Activated CD4-positive, alpha-beta T cell treated with anti-CD3 and anti-CD28 coated beads, Interleukin-2, amount 10 ng/mL, durations not matched to agents 24 days and 14 days (primary cell): ENCODE data around the gene PLEKHS1. TPM values are rescaled to one million over a fixed set of nuclear protein-coding genes. Genes with fewer than 3 reads are reported as not detected.

Experiments used
- total RNA-seq: library from RNA; stranded (reverse); gene quantifications from 2 replicates; pipeline ENCODE4 v1.2.3, GENCODE V29; 2022

PLEKHS1 gene
- total RNA-seq, 1 donor from 2014 or later, result not detected

Other genes with a start within 250 kb of the PLEKHS1 start
- not detected in 2 replicates for gene HABP2, start 198.6 kb upstream of the PLEKHS1 start, total RNA-seq
- gene NRAP, start 87.6 kb upstream of the PLEKHS1 start, total RNA-seq, result not detected in 2 replicates
- 15.6 and 16.3 TPM in 2 replicates for gene CASP7, start 71.8 kb upstream of the PLEKHS1 start, total RNA-seq
- gene DCLRE1A, start 102.4 kb downstream of the PLEKHS1 start, total RNA-seq, result 14.4 and 14.6 TPM in 2 replicates
- gene NHLRC2, start 103.0 kb downstream of the PLEKHS1 start, total RNA-seq, result 23.6 and 27.2 TPM in 2 replicates